Measurements from ENCODE around the gene GPBAR1.
"Not testable (repeated sequence)": the region's sequence is repeated elsewhere in the genome, so short reads cannot be mapped to it uniquely, and the experiment has no call there.

DNA sequence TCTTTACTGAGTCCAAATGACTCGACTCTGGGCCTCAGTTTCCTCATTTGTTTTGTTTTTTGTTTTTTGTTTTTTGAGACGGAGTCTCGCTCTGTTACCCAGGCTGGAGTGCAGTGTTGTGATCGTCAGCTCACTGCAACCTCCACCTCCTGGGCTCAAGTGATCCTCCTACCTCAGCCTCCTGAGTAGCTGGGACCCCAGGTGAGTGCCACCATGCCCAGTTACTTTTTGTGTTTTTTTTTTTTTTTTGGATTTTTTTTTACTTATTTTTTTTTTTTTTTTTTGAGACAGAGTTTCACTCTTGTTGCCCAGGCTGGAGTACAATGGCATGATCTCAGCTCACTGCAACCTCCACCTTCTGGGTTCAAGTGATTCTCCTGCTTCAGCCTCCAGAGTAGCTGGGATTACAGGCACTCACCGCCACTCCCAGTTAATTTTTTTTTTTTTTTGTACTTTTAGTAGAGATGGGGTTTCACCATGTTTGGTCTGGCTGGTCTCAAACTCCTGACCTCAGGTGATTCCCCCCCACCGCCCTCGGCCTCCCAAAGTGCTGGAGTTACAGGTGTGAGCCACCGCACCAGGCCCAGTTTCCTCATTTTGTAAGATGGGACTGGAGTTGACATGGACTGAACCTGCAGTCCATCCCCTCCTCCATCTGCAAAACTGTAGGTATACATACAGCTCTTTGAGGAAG, 12.5 kb downstream of the GPBAR1 start:
- not testable (repeated sequence) for TF ChIP-seq POLR2AphosphoS5 (IDR thresholded peaks at IDR 0.05; ENCODE audit: low read depth, low read length); CTCF (IDR thresholded peaks at IDR 0.05); SIN3A (IDR thresholded peaks at IDR 0.05; ENCODE audit: borderline replicate concordance, low read depth, low read length); MXI1 (IDR thresholded peaks at IDR 0.05; ENCODE audit: low read depth, low read length); GABPA (IDR thresholded peaks at IDR 0.05; ENCODE audit: low read depth); TAF1 (IDR thresholded peaks at IDR 0.05; ENCODE audit: borderline replicate concordance, low read depth, low read length); RCOR1 (IDR thresholded peaks at IDR 0.05; ENCODE audit: low read length); TEAD4 (IDR thresholded peaks at IDR 0.05; ENCODE audit: borderline replicate concordance, insufficient read depth); NFIC (IDR thresholded peaks at IDR 0.05; ENCODE audit: borderline replicate concordance); YY1 (IDR thresholded peaks at IDR 0.05; ENCODE audit: low read depth)

All from SK-N-SH (cell line).